Measurements from ENCODE around the gene IL17REL. TPM values are rescaled to one million over a fixed set of nuclear protein-coding genes. Genes with fewer than 3 reads are reported as not detected.

Gene IL17REL
- total RNA-seq, 1 donor from 2014 or later: 0.31 TPM

- no peaks in the 10 kb centered on the region for H3K9me3 Mint-ChIP-seq
- ATAC-seq (ENCODE audit: low read depth) (peak; percentile 29), DNase-seq (peak; percentile 71)
- H3K27me3 Mint-ChIP-seq: no peaks in the 10 kb centered on the region
- peak overlapping the region; percentile 90 for H3K27ac Mint-ChIP-seq
- TF ChIP-seq CTCF (IDR thresholded peaks at IDR 0.05): no peak
- H3K4me3 Mint-ChIP-seq: peak overlapping the region; percentile 91
- peaks cover 53% of the 10 kb centered on the region for H3K4me1 Mint-ChIP-seq
- POLR2A ChIA-PET: interaction anchor here (0.6 to 18.9 kb wide), 18 partner anchors 9 to 259 kb away, joined by 3 to 828 read pairs (median 7); partner anchors contain the start of genes ALG12 and CRELD2
- CTCF ChIA-PET: interaction anchor here (1.4 to 4.6 kb wide), 5 partner anchors 26 to 68 kb away, joined by 4 to 36 read pairs (median 8); no protein-coding TSS in a partner anchor
- intact Hi-C loops (cut with micrococcal nuclease): loop anchor here (1.0 to 10.0 kb wide), 3 partner anchors 22 to 583 kb away; partner anchors contain the start of gene KLHDC7B
- H3K36me3 Mint-ChIP-seq (ENCODE audit: low read depth): peaks cover 33% of the 10 kb centered on the region
These were observed 50.4 kb downstream of the IL17REL start for GRCh38 chr22:49962012-49962750.

- no peaks in the 10 kb centered on the region for H3K27me3 Mint-ChIP-seq
- no peak for TF ChIP-seq CTCF (IDR thresholded peaks at IDR 0.05)
- intact Hi-C loops (cut with micrococcal nuclease): loop anchor here (1.0 to 10.0 kb wide), 5 partner anchors 15 to 583 kb away; partner anchors contain the start of gene KLHDC7B
- no peaks in the 10 kb centered on the region for H3K9me3 Mint-ChIP-seq
- DNase-seq (no peak), ATAC-seq (ENCODE audit: low read depth) (peak; percentile 0)
- peaks cover 33% of the 10 kb centered on the region for H3K36me3 Mint-ChIP-seq (ENCODE audit: low read depth)
- POLR2A ChIA-PET: interaction anchor here (0.8 to 18.9 kb wide), 16 partner anchors 9 to 234 kb away, joined by 3 to 828 read pairs (median 8); partner anchors contain the start of genes ALG12 and CRELD2
- H3K4me1 Mint-ChIP-seq: peaks cover 50% of the 10 kb centered on the region
- H3K27ac Mint-ChIP-seq: peak overlapping the region; percentile 90
- CTCF ChIA-PET: interaction anchor here (1.4 to 4.6 kb wide), 4 partner anchors 28 to 69 kb away, joined by 5 to 36 read pairs (median 10); no protein-coding TSS in a partner anchor
- H3K4me3 Mint-ChIP-seq: peak overlapping the region; percentile 91
These were observed 51.0 kb downstream of the IL17REL start for GRCh38 chr22:49961601-49962011.

GRCh38 chr22:49961005-49961600, 51.5 kb downstream of the IL17REL start:
- Mint-ChIP-seq H3K36me3 (ENCODE audit: low read depth) (peaks cover 31% of the 10 kb centered on the region), H3K27ac (peak overlapping the region; percentile 90), H3K27me3 (no peaks in the 10 kb centered on the region), H3K9me3 (no peaks in the 10 kb centered on the region), H3K4me3 (peak overlapping the region; percentile 91), H3K4me1 (peaks cover 45% of the 10 kb centered on the region)
- ATAC-seq (ENCODE audit: low read depth) (no peak), DNase-seq (peak; percentile 63)
- ChIA-PET CTCF (interaction anchor here (1.4 to 4.6 kb wide), 3 partner anchors 28 to 32 kb away, joined by 5 to 36 read pairs (median 12); no protein-coding TSS in a partner anchor), POLR2A (interaction anchor here (1.0 to 18.9 kb wide), 14 partner anchors 10 to 230 kb away, joined by 3 to 828 read pairs (median 9); partner anchors contain the start of genes ALG12 and CRELD2)
- TF ChIP-seq CTCF (IDR thresholded peaks at IDR 0.05): no peak
- intact Hi-C loops (cut with micrococcal nuclease): loop anchor here (2.0 to 10.0 kb wide), 3 partner anchors 16 to 584 kb away; partner anchors contain the start of gene KLHDC7B

- Mint-ChIP-seq H3K4me3 (peak within 1 kb of the TSS; percentile 91), H3K36me3 (ENCODE audit: low read depth) (peaks cover 31% of the 10 kb centered on the region), H3K27ac (peak within 1 kb of the TSS; percentile 90), H3K4me1 (peaks cover 38% of the 10 kb centered on the region), H3K27me3 (no peaks in the 10 kb centered on the region), H3K9me3 (no peaks in the 10 kb centered on the region)
- no peak for TF ChIP-seq CTCF (IDR thresholded peaks at IDR 0.05)
- ChIA-PET POLR2A (interaction anchor here (0.6 to 18.9 kb wide), 12 partner anchors 9 to 576 kb away, joined by 3 to 828 read pairs (median 8); no protein-coding TSS in a partner anchor), CTCF (interaction anchor here (4.6 kb wide), 1 partner anchor 30 kb away, joined by 36 read pairs; no protein-coding TSS in a partner anchor)
- intact Hi-C loops (cut with micrococcal nuclease): loop anchor here (1.0 to 10.0 kb wide), 6 partner anchors 16 to 584 kb away; partner anchors contain the start of genes KLHDC7B and ZBED4
- DNase-seq: peak; percentile 89
- ATAC-seq (ENCODE audit: low read depth): peak; percentile 79
These were observed 52.2 kb downstream of the IL17REL start, which contains the start of gene PIM3 for GRCh38 chr22:49960159-49961004. Gene PIM3 (plus strand): TSS chr22:49960772. CDS start chr22:49960948, 176 bp downstream.
